Stimulated activated CD8-positive, alpha-beta memory T cell treated with anti-CD3 and anti-CD28 coated beads, Interleukin-7, amount 100 ng/mL, for 24 hours (primary cell): ENCODE measurements around the gene COX6B2.

Source experiments
- DNase-seq: peaks from one replicate; pipeline ENCODE4 v3.0.0-alpha.2; 2020; ENCODE audit warnings: low read depth

Gene COX6B2

DNA sequence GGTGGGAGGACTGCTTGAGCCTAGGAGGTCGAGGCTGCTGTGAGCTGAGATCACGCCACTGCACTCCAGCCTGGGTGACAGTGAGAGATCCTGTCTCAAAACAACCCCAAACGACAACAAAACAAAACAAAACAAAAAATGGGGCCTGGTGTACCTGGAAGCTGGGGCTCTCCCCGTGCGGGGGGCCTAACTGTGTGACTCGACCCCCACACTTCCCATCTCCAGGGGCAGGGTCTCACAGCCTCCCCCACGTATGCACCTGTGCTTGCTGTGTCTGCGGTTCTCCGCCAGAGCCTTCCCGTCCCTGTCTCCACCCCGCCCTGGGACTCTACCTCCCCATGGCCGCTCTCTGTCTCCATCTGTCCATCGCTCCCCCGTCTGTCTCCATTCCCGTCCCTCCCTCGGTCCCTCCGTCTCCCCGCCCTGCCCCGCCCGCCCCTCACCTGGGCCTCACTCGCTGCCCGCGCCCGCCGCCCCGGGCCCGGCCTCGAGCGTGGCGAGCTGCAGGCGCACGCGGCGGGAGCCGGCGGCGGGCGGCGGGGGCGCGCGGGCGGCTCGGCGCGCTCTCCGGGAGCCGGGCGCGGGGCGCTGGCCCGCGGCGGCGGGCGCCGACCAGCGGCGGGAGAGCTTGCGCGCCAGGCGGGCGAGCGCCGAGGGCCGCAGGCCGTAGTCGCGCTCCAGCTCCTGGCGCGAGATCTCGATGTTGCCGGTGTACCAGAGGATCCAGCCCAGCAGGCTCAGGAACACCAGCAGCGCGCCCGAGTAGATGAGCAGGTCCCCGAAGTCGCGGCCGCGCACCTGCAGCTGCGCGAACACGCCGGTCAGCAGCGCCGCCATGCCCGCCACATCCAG is 29.0 kb upstream of the COX6B2 start:
- DNase-seq, result no peak

DNA sequence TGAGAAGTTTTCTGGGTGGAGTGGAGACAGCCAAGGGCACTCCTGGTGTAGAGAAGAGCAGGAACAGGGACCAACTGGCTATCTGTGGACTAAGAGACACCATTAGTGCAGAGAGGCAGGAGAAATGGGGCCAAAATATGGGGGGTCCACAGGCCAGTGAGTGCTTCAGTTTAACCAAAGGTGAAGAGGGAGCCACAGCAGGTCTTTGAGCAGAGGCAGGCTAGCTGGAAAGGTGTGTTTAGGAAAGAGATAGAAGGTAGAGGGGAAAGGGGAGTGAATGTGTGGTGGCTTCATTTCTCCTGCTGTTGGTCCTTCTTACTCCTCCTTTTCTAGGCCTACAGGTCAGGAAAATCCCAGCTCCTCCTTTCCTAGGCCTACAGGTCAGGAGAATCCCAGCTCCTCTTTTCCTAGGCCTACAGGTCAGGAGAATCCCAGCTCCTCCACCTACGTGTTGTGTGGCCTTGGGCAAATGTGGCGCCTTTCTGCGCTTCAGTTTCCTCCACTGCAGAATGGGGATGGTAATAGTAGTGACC is 28.1 kb upstream of the COX6B2 start:
- DNase-seq, result no peak

DNA sequence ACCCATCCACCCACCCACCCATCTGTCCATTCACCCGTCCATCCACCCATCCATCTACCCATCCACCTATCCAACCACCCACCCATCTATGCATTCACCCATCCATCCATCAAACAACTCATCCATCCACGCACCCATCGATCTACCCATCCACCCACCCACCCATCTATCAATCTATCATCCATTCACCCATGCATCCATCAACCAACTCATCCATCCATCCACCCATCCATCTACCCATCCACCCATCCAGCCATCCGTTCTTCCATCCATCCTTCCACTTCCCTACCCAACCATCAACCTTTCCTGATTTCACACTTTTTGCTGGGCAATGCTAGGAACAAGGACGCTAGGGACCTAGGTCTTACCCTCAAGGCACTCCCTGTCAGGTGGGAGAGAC is 27.5 kb upstream of the COX6B2 start:
- no peak for DNase-seq

DNA sequence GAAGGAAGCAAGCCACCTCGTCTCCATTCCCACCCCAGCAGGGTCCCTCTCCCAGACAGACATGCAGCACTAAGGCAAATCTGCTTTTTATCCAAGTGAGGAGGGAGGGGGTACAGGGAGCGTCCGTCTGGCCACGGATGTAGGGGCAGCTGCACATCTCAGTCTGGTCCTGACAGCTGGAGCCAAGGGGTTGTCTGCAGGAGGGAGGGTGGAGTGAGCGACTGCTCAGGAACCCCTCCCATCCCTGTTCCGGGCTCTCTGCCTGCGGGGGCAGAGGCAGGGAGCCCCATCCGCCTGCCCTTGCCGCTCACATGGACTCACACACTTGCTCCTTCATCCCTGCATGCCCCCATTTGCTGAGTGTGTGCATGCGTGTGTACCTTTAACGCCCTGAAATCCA is 24.7 kb upstream of the COX6B2 start:
- no peak for DNase-seq

- DNase-seq, result no peak
Measured at GRCh38 chr19:55377356-55378131, 23.0 kb upstream of the COX6B2 start.

DNA sequence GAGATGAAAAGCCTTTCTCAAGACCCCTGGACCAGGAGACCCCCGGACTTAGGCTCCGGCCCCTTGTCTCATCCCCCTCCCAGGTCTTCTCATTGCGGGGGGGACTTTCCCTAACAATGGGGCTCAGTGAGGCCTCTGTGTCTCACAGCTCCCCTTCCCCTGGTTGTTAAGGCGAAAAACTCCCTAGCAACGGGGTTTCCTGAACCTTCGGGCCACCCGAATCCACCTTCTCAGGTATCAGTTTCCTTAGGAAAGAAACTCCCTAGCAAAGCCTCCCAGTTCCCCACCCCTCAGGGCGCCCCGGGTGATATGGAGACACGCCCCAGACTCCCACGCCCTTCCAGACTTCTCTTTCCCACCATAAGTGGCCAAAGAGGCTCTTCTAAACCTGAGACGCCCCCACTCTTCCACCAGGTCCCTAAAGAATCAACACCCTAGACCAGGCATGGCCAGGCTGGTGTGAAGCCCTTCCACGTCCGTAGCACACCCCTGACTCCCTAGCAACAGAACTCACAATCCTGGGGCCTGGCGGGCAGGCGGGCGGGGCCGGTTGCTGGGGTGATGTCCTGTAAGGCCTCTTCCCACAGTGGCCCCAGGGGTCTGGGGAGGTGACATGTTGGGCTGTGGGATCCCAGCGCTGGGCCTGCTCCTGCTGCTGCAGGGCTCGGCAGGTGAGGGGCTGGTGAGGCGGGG is 21.9 kb upstream of the COX6B2 start, which contains the start of gene TMEM190:
TMEM190 (plus strand) TSS at position 586 of the 693 bp plus-strand sequence; CDS start at position 614, 28 bp downstream.
- DNase-seq, result no peak

- no peak for DNase-seq
Measured at GRCh38 chr19:55373993-55374757, 19.7 kb upstream of the COX6B2 start.

DNA sequence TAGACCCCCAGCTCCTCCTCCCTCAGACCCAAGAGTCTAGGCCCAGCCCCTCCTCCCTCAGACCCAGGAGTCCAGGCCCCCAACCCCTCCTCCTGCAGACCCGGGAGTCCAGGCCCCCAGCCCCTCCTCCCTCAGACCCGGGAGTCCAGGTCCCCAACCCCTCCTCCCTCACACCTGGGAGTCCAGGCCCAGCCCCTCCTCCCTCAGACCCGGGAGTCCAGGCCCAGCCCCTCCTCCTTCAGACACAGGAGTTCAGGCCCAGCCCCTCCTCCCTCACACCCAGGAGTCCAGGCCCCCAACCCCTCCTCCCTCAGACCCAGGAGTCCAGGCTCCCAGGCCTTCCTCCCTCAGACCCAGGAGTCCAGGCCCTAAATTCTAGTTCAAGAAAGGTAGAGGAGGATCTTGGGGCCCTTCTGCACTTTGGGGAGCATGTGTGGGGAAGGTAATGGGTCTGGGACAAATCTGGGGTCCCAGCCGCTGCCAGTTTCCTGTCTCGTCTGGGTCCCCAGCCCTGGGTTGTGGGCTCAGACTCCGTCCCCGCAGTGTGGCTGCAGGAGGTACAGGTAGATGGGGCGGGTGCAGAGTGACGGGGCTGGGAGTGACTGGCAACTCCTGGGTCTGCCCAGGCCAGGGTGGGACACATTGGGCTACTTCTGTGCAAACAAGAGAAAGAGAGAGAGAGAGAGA is 18.9 kb upstream of the COX6B2 start:
- no peak for DNase-seq

DNA sequence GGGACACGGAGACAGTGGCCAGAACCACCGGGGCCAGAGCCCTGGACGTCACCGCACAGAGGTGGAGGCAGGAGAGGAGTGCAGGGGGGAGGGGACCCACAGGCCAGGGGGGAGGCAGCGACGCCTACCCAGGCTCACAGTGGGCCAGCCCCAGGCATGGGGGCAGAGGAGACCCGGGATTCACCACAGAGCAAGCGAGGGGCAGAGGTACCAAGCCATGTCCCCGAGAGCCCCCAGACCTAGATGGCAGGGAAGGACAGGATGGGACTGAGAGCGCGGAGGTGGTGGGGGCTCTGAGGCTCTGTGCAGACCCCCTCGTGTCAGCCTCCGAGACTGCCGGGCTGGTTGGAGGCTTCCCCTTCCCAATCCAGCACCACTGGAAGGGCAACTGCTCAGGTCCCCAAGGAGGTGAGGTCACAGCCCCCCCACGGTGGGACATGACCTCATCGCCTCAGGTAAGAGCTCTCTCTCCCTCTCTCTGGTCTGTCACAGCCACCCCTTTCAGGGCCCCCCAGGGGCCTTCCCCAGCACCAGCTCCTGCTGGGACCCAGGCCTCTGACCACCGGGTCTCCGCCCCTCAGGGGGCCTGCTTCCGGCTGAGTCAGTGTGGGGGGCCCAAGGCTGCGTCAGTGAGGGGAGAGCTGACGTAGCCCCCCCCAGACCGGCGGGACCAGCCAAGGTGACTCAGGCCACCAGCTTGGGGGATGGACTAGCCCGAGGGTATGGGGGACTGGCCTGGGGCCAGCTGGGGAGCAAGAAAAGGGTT is 18.0 kb upstream of the COX6B2 start:
- no peak for DNase-seq

GRCh38 chr19:55370305-55370988 is 15.9 kb upstream of the COX6B2 start, which contains the start of gene IL11:
IL11 (minus strand) TSS chr19:55370463; CDS start chr19:55370310, 153 bp downstream.
- DNase-seq, result no peak

- no peak for DNase-seq
Measured at GRCh38 chr19:55369653-55370304, 15.3 kb upstream of the COX6B2 start.

- DNase-seq, result no peak
Measured at GRCh38 chr19:55368701-55369563, 14.4 kb upstream of the COX6B2 start.

- no peak for DNase-seq
Measured at GRCh38 chr19:55368106-55368505, 13.6 kb upstream of the COX6B2 start.

- DNase-seq, result no peak
Measured at GRCh38 chr19:55366790-55367189, 12.3 kb upstream of the COX6B2 start.

- no peak for DNase-seq
Measured at GRCh38 chr19:55365964-55366363, 11.4 kb upstream of the COX6B2 start.

GRCh38 chr19:55365245-55365644 is 10.7 kb upstream of the COX6B2 start:
- DNase-seq, result no peak

GRCh38 chr19:55362990-55363716 is 8.6 kb upstream of the COX6B2 start, which contains the start of gene GARIN5B:
GARIN5B (minus strand) TSS chr19:55363260; CDS start chr19:55363066, 194 bp downstream.
- DNase-seq, result no peak
